Midbrain (tissue), 1 donor: ENCODE data around the gene CDC14A.
"Not testable (repeated sequence)": the region's sequence is repeated elsewhere in the genome, so short reads cannot be mapped to it uniquely, and the experiment has no call there.

Experiments
- DNase-seq: peaks from one replicate; lab custom pipeline; 2025; lab: John Stamatoyannopoulos, UW

CDC14A gene

DNA sequence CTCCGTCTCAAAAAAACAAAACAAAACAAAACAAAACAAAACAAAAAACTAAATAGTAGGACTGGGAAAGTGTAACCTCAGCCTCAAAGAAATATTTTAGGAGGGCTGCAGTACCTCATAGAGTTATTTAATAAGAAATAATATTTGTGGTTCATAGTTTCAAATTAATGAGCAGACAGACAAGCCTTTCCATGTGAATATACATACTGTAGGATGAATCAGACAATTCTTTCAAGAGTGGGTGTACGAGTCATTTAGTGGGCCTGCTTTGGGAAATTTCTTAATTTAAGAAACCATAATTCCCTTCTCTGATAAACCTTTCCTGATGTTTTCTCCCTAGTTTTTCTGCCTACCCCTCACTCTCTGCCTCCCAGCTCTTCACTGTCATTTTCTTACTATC is 52.5 kb downstream of the CDC14A start:
- DNase-seq, result no peak

DNA sequence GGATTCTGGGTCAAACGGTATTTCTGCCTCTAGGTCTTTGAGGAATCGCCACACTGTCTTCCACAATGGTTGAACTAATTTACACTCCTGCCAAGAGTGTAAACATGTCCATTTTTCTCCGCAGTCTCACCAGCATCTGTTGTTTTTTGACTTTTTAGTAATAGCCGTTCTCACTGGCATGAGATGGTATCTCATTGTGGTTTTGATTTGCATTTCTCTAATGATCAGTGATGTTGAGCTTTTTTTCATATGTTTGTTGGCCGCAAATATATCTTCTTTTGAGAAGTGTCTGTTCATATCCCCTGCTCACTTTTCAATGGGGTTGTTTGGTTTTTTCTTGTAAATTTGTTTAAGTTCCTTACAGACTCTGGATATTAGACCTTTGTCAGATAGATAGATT is 53.6 kb downstream of the CDC14A start:
- not testable (repeated sequence) for DNase-seq

GRCh38 chr1:100407390-100407789 is 55.1 kb downstream of the CDC14A start:
- not testable (repeated sequence) for DNase-seq

DNA sequence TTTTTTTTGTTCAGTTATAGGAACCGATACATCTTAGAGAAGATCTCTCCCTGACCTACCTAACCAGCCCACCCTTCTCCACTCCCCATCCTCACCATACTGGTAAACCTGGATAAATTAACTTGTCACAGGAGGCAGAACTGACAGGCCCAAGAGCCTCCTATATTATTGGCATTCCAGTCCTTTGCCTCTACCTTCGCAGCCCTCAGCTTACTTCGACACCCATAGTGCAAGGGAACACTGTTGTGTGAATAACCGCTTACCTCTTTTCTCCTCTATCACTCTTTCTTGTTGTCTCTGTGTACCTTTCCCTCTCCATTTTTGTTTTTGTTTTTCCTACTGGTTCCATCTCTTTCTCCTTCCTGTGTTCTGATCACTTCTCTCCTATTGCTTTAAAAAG is 58.7 kb downstream of the CDC14A start:
- DNase-seq, result no peak

DNA sequence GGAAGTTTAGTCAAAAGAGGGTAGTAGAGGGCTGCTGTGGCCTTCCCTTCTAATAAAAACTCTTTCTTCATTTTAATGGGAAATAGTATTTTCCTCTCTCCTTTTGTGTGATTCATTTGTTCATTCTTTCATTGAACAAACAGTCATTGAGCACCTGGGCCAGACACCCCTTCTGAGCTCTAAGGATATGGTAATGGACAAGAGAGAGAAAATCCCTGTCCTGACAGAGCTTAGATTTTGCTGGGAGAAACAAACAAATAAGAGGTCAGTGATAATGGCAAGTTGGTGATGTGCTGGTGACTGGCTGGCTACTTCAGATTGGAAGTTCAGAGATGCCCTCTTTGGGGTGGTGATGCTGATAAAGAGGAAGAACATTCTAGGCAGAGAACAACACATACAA is 59.3 kb downstream of the CDC14A start:
- no peak for DNase-seq

GRCh38 chr1:100413035-100413434 is 60.7 kb downstream of the CDC14A start:
- DNase-seq, result no peak

GRCh38 chr1:100414693-100415497 is 62.6 kb downstream of the CDC14A start:
- DNase-seq, result no peak

GRCh38 chr1:100415498-100415778 is 63.1 kb downstream of the CDC14A start:
- DNase-seq, result no peak

DNA sequence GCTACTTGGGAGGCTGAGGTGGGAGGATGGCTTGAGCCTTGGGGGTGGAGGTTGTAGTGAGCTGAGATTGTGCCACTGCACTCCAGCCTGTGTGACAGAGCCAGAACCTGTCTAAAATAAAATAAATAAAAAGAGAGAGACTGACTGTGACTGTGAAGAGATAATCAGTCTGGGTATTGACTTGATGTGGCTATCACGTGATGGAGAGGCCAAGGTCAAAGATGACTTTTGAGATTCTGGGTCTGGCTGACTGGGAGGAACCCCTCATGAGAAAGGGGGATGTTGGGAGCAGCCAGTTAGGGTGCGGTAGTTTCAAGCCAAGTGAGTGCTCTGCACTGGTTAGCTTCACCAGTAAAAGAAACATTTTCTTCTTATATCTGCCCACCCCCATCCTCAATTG is 66.8 kb downstream of the CDC14A start:
- DNase-seq, result no peak

DNA sequence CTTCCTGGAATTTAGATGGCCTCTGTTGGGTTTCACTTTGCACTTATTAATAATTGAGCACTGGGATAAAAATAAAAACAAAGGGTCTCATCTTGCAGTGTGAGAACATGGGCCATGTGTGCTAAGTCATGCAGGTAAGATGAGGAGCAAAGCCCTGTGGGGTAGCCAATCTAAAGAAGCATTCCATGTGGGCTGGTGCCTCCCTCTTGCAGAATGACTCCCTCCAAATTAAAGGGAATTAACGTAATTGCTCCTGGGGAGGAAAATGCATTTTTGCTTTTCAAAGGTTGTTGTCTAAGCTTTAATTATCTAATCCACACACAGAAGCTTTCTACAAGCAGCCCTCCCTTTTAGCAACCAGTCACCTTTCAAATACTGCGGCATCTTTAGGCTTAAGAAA is 69.8 kb downstream of the CDC14A start:
- no peak for DNase-seq

DNA sequence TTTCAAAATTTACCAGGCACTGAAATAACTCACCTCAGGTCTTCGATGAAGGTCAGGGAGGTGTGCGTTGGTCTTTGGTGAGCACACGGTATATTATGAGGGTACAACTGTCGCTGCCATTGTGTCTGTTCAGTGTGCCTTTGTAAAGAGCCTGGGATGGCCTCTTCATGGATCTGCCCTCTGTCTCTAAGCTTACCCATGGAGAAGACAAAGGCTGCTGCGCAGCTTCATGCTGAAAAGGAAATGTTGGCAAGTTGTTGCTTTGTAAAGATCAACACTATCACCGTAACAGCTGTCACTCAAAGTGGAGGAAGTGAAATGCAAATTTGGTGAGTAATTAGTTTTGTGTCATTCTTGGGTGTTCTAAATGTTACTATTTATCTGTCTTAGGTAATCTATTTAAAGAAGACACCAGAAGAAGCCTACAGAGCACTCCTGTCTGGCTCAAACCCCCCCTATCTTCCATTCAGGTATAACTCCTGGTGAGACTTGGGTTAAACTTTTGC is 71.6 kb downstream of the CDC14A start:
- DNase-seq, result no peak

DNA sequence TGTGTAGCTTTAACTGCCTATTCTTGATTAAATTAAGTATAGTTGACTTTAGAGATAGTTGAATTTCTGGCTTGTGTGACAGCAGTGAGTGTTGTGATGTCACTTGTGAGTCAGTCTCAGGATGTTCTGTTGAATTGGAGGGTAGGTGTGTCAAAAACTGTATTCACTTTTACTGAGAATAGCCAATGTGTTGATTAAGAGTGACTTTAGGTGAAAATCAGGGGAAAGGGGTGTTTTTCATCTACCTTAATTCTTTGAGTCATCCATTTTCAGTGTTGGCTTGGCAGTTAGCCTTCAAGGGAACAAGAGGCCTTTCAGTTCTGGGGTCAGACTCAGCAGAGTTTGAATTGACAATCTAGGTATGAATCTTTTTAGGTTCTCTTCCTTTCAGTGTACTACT is 75.9 kb downstream of the CDC14A start:
- no peak for DNase-seq

- no peak for DNase-seq
These were observed 78.0 kb downstream of the CDC14A start for GRCh38 chr1:100430325-100430756.

GRCh38 chr1:100431954-100432353 is 79.6 kb downstream of the CDC14A start:
- no peak for DNase-seq

DNA sequence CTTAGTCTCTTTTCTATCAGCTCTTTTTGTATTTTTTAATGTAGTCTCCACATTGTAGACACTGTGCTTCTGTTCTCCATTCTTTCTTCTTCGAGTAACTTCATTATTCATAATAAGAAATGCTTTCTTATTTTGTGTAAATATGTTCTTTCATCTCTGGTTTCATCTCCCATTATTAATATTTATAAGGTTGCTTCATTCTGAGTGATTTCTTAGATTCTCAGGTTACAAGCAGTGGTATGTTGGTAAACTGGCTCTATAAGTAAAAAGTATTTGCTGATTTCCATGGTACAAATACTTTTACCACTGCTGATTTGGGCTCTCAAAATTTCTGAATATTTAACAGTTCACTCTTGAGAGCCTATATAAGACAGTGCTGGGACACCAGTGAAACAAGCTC is 81.3 kb downstream of the CDC14A start:
- DNase-seq, result no peak

- no peak for DNase-seq
These were observed 82.5 kb downstream of the CDC14A start for GRCh38 chr1:100434831-100435230.

DNA sequence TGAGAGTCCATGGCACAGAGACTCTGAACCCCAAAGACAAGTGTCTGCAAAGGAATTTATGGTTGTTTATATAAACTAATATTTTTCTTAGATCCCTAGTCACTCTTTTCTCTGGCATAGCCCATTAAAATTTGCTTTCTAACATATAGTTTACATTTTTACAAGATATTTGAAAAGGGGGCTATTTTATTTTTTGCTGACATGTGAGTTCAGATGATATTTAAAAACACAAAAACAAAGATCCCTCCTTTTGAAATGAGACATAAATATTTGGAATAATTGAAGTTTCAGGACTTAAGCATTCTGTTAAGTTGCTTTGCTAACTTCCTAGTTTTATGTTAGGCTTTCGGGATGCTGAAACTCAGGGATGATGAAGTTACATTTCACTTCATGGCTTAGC is 86.1 kb downstream of the CDC14A start:
- no peak for DNase-seq

- no peak for DNase-seq
These were observed 86.5 kb downstream of the CDC14A start for GRCh38 chr1:100438789-100439188.

- no peak for DNase-seq
These were observed 87.9 kb downstream of the CDC14A start for GRCh38 chr1:100440075-100440809.

DNA sequence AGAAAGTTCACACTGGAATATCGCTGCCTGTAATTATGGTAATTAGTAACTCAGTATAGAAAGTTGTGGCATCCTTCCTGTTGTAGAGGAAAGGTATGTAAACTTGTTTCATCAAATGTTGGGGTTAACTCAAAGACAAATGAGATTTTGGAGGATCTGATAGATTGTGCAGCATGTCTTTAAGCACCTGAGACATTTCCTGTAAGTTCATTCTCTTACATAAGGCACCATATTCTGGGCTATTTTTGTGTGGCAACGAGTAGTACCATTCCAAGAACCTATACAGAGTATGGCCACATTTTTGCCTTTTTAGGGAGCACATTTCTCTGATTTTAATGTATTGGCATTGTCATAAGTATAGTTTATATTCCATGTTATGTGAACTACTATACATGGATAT is 88.8 kb downstream of the CDC14A start:
- DNase-seq, result no peak

GRCh38 chr1:100441651-100442050 is 89.3 kb downstream of the CDC14A start:
- DNase-seq, result no peak

GRCh38 chr1:100443811-100444571 is 91.7 kb downstream of the CDC14A start:
- no peak for DNase-seq

DNA sequence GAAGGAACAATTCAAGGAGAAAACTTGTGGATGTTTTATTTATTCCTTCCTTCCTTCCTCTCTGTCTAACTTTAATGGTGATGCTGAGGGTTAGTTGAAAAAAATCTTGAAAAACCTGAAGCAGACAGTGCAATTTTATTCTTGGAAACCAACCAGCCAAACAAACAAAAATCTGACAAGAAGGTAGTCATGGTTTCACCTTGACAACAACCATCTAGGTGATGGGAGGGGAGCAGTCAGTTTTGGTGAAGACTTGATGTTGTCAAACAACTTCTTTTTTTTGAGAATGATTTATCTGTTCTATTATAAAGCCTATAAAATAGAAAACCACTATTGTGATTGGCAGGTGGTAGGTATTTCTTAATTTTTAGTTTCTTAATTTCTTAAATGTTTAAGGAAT is 93.3 kb downstream of the CDC14A start:
- DNase-seq, result no peak
